Measurements from ENCODE around the gene KIF6.

The KIF6 gene

GRCh38 chr6:39350723-39351505 lies 374.3 kb downstream of the KIF6 start:
- DNase-seq (ENCODE audit: low read depth, low spot score): no peak

- no peak for DNase-seq (ENCODE audit: low read depth, low spot score)
Observed at GRCh38 chr6:39348740-39349139, 376.5 kb downstream of the KIF6 start.

GRCh38 chr6:39347906-39348585 lies 377.2 kb downstream of the KIF6 start:
- DNase-seq (ENCODE audit: low read depth, low spot score): peak; percentile 26

DNA sequence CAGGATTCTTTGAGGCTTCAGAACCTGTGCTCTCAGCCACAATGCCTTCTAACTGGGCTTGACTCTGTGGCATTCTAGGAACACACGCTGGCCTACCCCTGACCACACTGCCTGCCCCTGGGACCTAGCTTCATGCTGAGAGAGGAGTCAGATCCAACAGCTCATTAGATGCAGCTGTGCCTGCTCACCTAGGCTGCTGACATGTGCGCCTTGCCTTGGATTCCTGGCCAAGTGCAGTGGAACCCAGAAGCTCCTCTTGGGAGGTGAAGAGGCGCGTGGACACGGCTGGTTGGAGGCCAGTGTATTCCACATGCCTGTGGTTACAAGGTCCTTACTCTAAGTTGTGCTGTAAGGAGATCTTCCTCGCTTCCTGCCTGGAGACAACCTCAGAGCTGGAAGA lies 378.0 kb downstream of the KIF6 start:
- DNase-seq (ENCODE audit: low read depth, low spot score): no peak

- DNase-seq (ENCODE audit: low read depth, low spot score): no peak
Observed at GRCh38 chr6:39344821-39345280, 380.4 kb downstream of the KIF6 start.

GRCh38 chr6:39343396-39343870 lies 381.8 kb downstream of the KIF6 start:
- DNase-seq (ENCODE audit: low read depth, low spot score): no peak

- no peak for DNase-seq (ENCODE audit: low read depth, low spot score)
Observed at GRCh38 chr6:39342692-39343395, 382.4 kb downstream of the KIF6 start.

DNA sequence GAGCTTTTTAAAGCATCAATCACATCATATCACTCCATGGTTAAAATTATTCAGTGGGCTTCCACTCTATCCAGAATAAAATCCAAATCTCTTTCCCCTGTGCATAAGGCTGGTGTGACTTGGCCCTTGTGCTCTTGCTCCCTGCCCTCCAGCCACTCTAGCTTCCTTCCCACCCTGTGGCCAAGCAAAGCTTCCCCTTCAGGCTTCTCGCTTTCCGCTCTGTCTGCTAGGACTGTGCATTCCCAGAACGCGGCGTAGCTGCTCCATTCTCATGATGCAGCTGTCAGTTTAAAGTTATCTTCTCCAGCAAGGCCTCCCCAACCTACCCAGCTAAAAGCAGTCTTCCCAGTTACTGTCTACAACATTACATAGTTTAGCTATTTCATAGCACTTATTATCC lies 383.3 kb downstream of the KIF6 start:
- no peak for DNase-seq (ENCODE audit: low read depth, low spot score)

- no peak for DNase-seq (ENCODE audit: low read depth, low spot score)
Observed at GRCh38 chr6:39341352-39341751, 383.9 kb downstream of the KIF6 start.

GRCh38 chr6:39339868-39340550 lies 385.2 kb downstream of the KIF6 start:
- no peak for DNase-seq (ENCODE audit: low read depth, low spot score)

- no peak for DNase-seq (ENCODE audit: low read depth, low spot score)
Observed at GRCh38 chr6:39339096-39339867, 385.9 kb downstream of the KIF6 start.

DNA sequence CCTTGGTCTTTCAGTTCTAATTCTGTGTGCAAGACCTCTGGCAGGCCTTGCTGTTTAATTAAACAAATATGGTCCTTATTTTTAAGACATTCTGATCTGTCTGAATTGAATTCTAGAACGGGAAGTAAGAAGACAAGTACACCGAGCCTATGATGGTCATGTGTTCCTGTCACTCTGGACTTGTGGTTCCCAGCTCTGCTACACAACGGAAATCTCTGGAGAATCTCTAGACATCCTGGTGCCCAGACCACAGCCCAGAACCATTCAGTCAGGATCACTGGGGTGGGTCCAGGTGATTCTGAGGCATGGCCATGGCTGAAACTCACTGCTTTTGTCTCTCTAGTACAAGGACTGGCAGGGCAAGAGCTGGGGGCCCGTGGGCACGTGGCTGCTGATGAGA lies 386.8 kb downstream of the KIF6 start:
- no peak for DNase-seq (ENCODE audit: low read depth, low spot score)

DNA sequence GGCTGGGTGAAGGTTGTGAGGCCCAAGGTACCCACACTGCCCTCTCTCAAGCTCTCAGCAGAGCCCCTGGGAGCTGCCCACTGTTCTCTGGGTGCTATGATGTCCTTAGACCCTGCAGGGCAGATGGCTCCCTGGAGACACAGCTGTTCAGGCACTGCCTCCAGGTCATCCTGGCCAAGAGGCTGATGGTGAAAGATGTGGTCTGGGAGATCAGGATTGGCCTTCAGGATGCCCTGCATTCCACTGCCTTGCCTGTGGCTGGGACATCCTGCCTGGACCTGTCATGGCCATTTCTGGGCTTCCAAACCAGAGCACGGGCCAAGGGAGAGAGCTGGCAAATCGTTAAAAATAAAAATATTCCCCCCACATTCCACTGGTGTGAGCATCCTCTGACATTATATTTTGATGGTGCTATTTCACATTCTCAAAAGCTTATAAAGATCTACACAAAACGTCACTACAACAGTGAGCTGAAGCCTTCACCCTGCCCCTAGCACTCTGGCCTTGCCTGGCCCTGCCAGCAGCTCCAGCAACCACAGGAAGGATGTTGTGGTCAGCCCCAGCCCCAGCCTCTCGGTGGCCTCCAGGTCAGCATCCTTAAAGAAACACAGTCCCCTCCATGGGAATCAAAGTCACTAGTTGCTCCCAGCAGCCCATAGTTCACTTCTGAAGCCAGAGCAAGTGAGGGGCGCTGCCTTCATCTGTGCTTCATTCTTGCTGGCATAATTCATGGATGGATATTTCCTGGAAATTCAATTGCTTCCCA lies 389.2 kb downstream of the KIF6 start:
- no peak for DNase-seq (ENCODE audit: low read depth, low spot score)

GRCh38 chr6:39333644-39334438 lies 391.4 kb downstream of the KIF6 start:
- DNase-seq (ENCODE audit: low read depth, low spot score): no peak

DNA sequence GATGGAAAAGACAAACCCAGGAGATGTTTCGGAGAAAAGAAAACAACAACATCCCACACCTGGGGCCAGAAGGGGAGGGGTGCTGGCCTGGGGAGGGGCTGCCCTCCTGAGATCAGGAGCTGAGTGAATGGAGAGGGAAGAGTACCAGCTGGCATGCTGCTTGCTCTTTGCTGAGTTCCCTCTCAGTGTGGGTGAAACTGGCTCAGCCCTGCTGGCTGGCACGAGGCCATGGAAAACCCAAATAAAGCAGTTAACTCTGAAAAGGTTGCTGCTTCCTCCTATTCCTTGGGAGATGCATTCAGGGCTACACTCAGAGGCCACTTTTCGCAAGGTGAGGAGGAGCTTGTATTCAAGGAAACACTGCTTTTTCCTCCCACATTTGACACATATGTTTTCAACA lies 394.7 kb downstream of the KIF6 start:
- DNase-seq (ENCODE audit: low read depth, low spot score): no peak

- DNase-seq (ENCODE audit: low read depth, low spot score): no peak
Observed at GRCh38 chr6:39330057-39330456, 395.2 kb downstream of the KIF6 start.

DNA sequence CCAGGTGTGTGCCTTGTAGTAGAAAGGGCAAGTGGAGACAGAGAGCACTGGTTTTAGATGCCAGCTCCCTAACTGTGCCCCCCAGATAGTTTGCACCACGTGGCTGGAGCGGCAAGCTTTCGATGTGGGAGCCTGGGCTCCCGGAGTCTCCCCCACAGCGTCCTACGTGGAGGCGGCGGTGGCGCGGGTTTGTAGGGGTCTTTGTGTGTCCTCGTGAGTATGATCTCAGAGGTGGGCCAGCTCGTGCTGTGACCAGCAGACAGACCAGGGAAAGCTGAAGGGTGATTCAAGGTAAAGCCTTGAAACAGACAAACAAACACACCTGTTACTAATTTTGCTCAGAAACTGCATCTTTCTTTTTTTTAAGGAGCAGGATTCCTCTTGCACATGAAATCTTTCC lies 397.1 kb downstream of the KIF6 start:
- DNase-seq (ENCODE audit: low read depth, low spot score): no peak

GRCh38 chr6:39327507-39327906 lies 397.7 kb downstream of the KIF6 start:
- DNase-seq (ENCODE audit: low read depth, low spot score): no peak

GRCh38 chr6:39322306-39322850 lies 402.8 kb downstream of the KIF6 start, which contains the start of gene KCNK16:
Gene KCNK16 (minus strand): TSS chr6:39322702. CDS start chr6:39322540, 162 bp downstream.
- no peak for DNase-seq (ENCODE audit: low read depth, low spot score)
